VCaP (cell line): ENCODE data around the gene ZNF292.

Experiments used
- H3K27ac ChIP-seq: fragments of 450-650 bp; 2 replicates; pipeline ENCODE4 v1.5.1; 2017
- CTCF ChIP-seq: fragments of 450-650 bp; conservative IDR thresholded peaks from 2 replicates; pipeline ENCODE4 v1.5.1; 2017; ENCODE audit warnings: mild to moderate bottlenecking, moderate library complexity

Gene ZNF292

GRCh38 chr6:87199787-87200186 lies 44.4 kb downstream of the ZNF292 start:
- no peak overlapping the region for H3K27ac ChIP-seq

GRCh38 chr6:87200469-87201175 lies 45.3 kb downstream of the ZNF292 start:
- H3K27ac ChIP-seq, result no peak overlapping the region
- no peak for TF ChIP-seq CTCF

More at GRCh38 chr6:87199787-87200186, 44.4 kb downstream of the ZNF292 start:
- TF ChIP-seq CTCF, result no peak

- no peak overlapping the region for H3K27ac ChIP-seq
- no peak for TF ChIP-seq CTCF
Observed at GRCh38 chr6:87203448-87204023, 48.2 kb downstream of the ZNF292 start.

- H3K27ac ChIP-seq, result no peak overlapping the region
- no peak for TF ChIP-seq CTCF
Observed at GRCh38 chr6:87209812-87210211, 54.4 kb downstream of the ZNF292 start.

- H3K27ac ChIP-seq, result no peak overlapping the region
- no peak for TF ChIP-seq CTCF
Observed at GRCh38 chr6:87210979-87211378, 55.6 kb downstream of the ZNF292 start.

- TF ChIP-seq CTCF, result no peak
- H3K27ac ChIP-seq, result no peak overlapping the region
Observed at GRCh38 chr6:87212596-87212995, 57.2 kb downstream of the ZNF292 start.

- no peak overlapping the region for H3K27ac ChIP-seq
- TF ChIP-seq CTCF, result no peak
Observed at GRCh38 chr6:87213364-87213763, 58.0 kb downstream of the ZNF292 start.
